ENCODE results near the gene TOX3. TPM values are rescaled to one million over a fixed set of nuclear protein-coding genes. Genes with fewer than 3 reads are reported as not detected.

Gene TOX3
- total and polyA plus RNA-seq, 2 of the 13 experiments (the other 11 are each of a cell fraction or from before 2014, with no cell fraction given) = 14.5 to 98.6 TPM

- TF ChIP-seq ZNF704 (CRISPR knock-in tag; IDR thresholded peaks at IDR 0.05; ENCODE audit: borderline replicate concordance) = no peak
- no peak for TF ChIP-seq ZNF687 (CRISPR knock-in tag; IDR thresholded peaks at IDR 0.05)
- TF ChIP-seq ZMAT5 (CRISPR knock-in tag; IDR thresholded peaks at IDR 0.05; ENCODE audit: borderline replicate concordance, low read depth) = no peak
- no peak for TF ChIP-seq ZNF460 (CRISPR knock-in tag; IDR thresholded peaks at IDR 0.05; ENCODE audit: borderline replicate concordance)
- no peak for TF ChIP-seq SYNCRIP (IDR thresholded peaks at IDR 0.05; ENCODE audit: insufficient read depth, low read depth, low read length)
- no peak for TF ChIP-seq ZNF879 (CRISPR knock-in tag; IDR thresholded peaks at IDR 0.05)
- TF ChIP-seq NR2F2 (IDR thresholded peaks at IDR 0.05; ENCODE audit: borderline replicate concordance, low read depth) = peak; percentile 100
- no peak for TF ChIP-seq KLF13 (CRISPR knock-in tag; IDR thresholded peaks at IDR 0.05)
- TF ChIP-seq CENPT (CRISPR knock-in tag; IDR thresholded peaks at IDR 0.05; ENCODE audit: low read depth) = no peak
- no peak for TF ChIP-seq ZBTB34 (CRISPR knock-in tag; IDR thresholded peaks at IDR 0.05)
- peak; percentile 66; the same call in 1 of the 2 replicates for TF ChIP-seq ZMAT3 (CRISPR knock-in tag; conservative IDR thresholded peaks at IDR 0.05)
- no peak for TF ChIP-seq ZNF570 (CRISPR knock-in tag; IDR thresholded peaks at IDR 0.05; ENCODE audit: borderline replicate concordance)
- TF ChIP-seq RBFOX2 (IDR thresholded peaks at IDR 0.05; ENCODE audit: low read depth, low read length) = 0 out of 2 replicates have a peak, but pooled peaks have one; percentile 19
- peak; percentile 92 for TF ChIP-seq ZNF670 (CRISPR knock-in tag; IDR thresholded peaks at IDR 0.05; ENCODE audit: borderline replicate concordance)
- TF ChIP-seq RBAK (CRISPR knock-in tag; IDR thresholded peaks at IDR 0.05) = no peak
- TF ChIP-seq ZNF652 (CRISPR knock-in tag; IDR thresholded peaks at IDR 0.05; ENCODE audit: borderline replicate concordance, low read depth) = peak; percentile 56; the same call in 1 of the 2 replicates
- peak; percentile 99 to 100 for TF ChIP-seq NR2F1 (CRISPR knock-in tag; IDR thresholded peaks at IDR 0.05)
- no peak for TF ChIP-seq ZNF251 (CRISPR knock-in tag; IDR thresholded peaks at IDR 0.05)
- TF ChIP-seq ZNF276 (CRISPR knock-in tag; IDR thresholded peaks at IDR 0.05; ENCODE audit: low read depth) = no peak
These were observed 148.4 kb downstream of the TOX3 start (continued) for GRCh38 chr16:52398491-52398960.
